Body of pancreas (tissue), 4 donors: Measurements from ENCODE around the gene KRT73.

ENCODE experiments used
- POLR2A ChIP-seq, 3 donors: fragments of 450-650 bp; IDR thresholded peaks; one replicate each; pipeline ENCODE4 v1.6.1; 2016; ENCODE audit warnings: antibody characterized with exemption in 3 of 3, mild to moderate bottlenecking in 2 of 3
- TF ChIP-seq, protein P1 (sequence below), 7 experiments: fragments of 450-650 bp in 4 of 7; fragments of 200-600 bp in 3 of 7; sonication (generic) in 3 of 7; IDR thresholded peaks; one replicate each; pipeline ENCODE4 v1.5.1; 2016 to 2019; ENCODE audit warnings: antibody characterized with exemption in 7 of 7

GRCh38 chr12:52661668-52662067, 43.3 kb upstream of the KRT73 start:
- no peak for TF ChIP-seq POLR2A (IDR thresholded peaks at IDR 0.05)
- TF ChIP-seq, protein P1, sequence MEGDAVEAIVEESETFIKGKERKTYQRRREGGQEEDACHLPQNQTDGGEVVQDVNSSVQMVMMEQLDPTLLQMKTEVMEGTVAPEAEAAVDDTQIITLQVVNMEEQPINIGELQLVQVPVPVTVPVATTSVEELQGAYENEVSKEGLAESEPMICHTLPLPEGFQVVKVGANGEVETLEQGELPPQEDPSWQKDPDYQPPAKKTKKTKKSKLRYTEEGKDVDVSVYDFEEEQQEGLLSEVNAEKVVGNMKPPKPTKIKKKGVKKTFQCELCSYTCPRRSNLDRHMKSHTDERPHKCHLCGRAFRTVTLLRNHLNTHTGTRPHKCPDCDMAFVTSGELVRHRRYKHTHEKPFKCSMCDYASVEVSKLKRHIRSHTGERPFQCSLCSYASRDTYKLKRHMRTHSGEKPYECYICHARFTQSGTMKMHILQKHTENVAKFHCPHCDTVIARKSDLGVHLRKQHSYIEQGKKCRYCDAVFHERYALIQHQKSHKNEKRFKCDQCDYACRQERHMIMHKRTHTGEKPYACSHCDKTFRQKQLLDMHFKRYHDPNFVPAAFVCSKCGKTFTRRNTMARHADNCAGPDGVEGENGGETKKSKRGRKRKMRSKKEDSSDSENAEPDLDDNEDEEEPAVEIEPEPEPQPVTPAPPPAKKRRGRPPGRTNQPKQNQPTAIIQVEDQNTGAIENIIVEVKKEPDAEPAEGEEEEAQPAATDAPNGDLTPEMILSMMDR (IDR thresholded peaks at IDR 0.05): no peak
